Karpas-422 (cell line): ENCODE results near the gene TBC1D12. TPM values are rescaled to one million over a fixed set of nuclear protein-coding genes. Genes with fewer than 3 reads are reported as not detected.

Experiments
- DNase-seq: peaks from one replicate; pipeline ENCODE4 v3.0.0-alpha.2; 2015
- H2AFZ ChIP-seq: fragments of 200-600 bp; sonication (generic); 2 replicates; pipeline ENCODE4 v1.6.1; 2014; ENCODE audit warnings: antibody characterized with exemption, low read length, mixed read lengths
- H3K27ac ChIP-seq: fragments of 200-600 bp; sonication (generic); 2 replicates; pipeline ENCODE4 v1.5.1; 2014; ENCODE audit warnings: mild to moderate bottlenecking, low read length, moderate library complexity
- H3K27me3 ChIP-seq: fragments of 200-600 bp; sonication (generic); 2 replicates; pipeline ENCODE4 v1.6.1; 2014; ENCODE audit warnings: low read length, mixed read lengths
- H3K36me3 ChIP-seq: fragments of 200-600 bp; sonication (generic); 2 replicates; pipeline ENCODE4 v1.6.1; 2014; ENCODE audit warnings: low read length, mixed read lengths; ENCODE audit not compliant: insufficient read depth
- H3K4me1 ChIP-seq: fragments of 200-600 bp; sonication (generic); 2 replicates; pipeline ENCODE4 v1.6.1; 2014; ENCODE audit warnings: mild to moderate bottlenecking, low read length, mixed read lengths
- H3K4me2 ChIP-seq: fragments of 200-600 bp; sonication (generic); 2 replicates; pipeline ENCODE4 v1.6.1; 2014; ENCODE audit warnings: low read length, low read depth, mild to moderate bottlenecking; ENCODE audit not compliant: poor library complexity, severe bottlenecking
- H3K4me3 ChIP-seq: fragments of 200-600 bp; sonication (generic); 2 replicates; pipeline ENCODE4 v1.5.1; 2014; ENCODE audit warnings: mild to moderate bottlenecking, antibody characterized with exemption, low read length, mixed read lengths
- H3K79me2 ChIP-seq: fragments of 200-600 bp; sonication (generic); 2 replicates; pipeline ENCODE4 v1.6.1; 2014; ENCODE audit warnings: mild to moderate bottlenecking, low read length, mixed read lengths
- H3K9ac ChIP-seq: fragments of 200-600 bp; sonication (generic); 2 replicates; pipeline ENCODE4 v1.6.0; 2014; ENCODE audit warnings: low read length
- H3K9me2 ChIP-seq: fragments of 200-600 bp; sonication (generic), shearing (Covaris generic); replicated peaks from 2 replicates; pipeline ENCODE4 v1.6.0; 2014; ENCODE audit warnings: mild to moderate bottlenecking, low read length, moderate library complexity; ENCODE audit not compliant: insufficient read depth
- H3K9me3 ChIP-seq: fragments of 300-700, 200-600 bp; sonication (generic); 2 replicates; pipeline ENCODE4 v1.6.1; 2014; ENCODE audit warnings: low read length, mixed read lengths
- H4K20me1 ChIP-seq: fragments of 200-600 bp; sonication (generic); 2 replicates; pipeline ENCODE4 v1.6.1; 2014; ENCODE audit warnings: mild to moderate bottlenecking, antibody characterized with exemption, low read length, low read depth; ENCODE audit not compliant: insufficient read depth
- total RNA-seq: library from RNA; depleted of rRNA; stranded (reverse); fragments of >200 nt; shearing (Covaris generic); gene quantifications from 2 replicates; pipeline ENCODE4 v1.2.3, GENCODE V29; 2014; ENCODE audit warnings: low replicate concordance; rRNA removed

Gene TBC1D12
- not detected in 2 replicates for total RNA-seq

DNA sequence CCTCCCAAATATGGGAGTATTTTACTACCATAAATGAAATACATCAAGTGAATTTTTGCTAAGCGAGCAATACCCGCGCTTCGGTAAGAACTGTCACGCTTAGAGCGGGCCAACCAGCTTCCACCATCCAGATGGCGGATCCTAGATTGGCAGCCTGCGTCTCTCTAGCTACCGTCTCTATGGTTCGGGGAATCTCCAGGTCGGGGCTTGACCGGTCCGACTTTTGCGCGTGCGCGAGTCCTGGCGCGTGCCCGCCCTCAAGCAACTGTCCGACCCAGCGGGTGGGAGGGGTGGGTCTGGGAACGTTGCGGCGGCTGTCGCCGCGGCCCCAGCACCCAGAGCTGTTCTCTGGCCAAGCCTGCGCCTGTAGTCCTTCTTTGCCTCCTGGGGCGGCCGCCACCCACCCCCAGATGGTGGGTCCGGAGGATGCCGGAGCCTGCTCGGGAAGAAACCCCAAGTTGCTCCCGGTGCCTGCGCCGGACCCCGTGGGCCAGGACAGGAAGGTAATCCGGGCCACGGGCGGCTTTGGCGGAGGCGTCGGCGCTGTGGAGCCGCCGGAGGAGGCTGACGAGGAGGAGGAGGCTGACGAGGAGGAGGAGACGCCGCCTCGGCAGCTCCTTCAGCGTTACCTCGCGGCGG, at the start of gene TBC1D12:
Gene TBC1D12, plus strand, starts transcription at position 338 of the 639 bp plus-strand sequence. Its CDS starts 73 bp downstream, at position 411.
- Histone ChIP-seq H3K27me3 (no peaks in the 10 kb centered on the region), H3K27ac (no peak within 1 kb of the TSS), H3K4me2 (no peak within 1 kb of the TSS), H3K9me3 (no peaks in the 10 kb centered on the region), H3K79me2 (no peaks in the 10 kb centered on the region), H3K9ac (no peak within 1 kb of the TSS), H3K4me3 (no peak within 1 kb of the TSS), H3K9me2 (no peaks in the 10 kb centered on the region), H3K4me1 (no peaks in the 10 kb centered on the region), H4K20me1 (no peaks in the 10 kb centered on the region), H3K36me3 (no peaks in the 10 kb centered on the region), H2AFZ (no peak within 1 kb of the TSS)
- no peak for DNase-seq

DNA sequence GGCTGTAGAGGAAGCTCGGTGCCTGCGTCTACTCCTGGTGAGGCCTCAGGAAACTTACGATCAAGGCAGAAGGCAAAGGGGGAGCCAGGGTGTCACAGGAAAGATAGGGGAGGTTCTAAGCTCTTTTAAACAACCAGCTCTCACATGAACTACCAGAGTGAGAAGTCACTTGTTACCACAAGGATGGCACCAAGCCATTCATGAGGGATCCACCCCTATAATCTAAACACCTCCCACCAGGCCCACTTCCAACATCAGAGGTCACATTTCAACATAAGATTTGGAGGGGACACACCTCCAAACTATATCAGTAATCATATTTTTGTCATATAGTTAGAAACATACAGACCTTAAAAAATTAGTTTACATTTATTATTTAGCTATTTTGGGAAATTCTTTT, 49.0 kb upstream of the TBC1D12 start:
- Histone ChIP-seq H3K9me3 (no peaks in the 10 kb centered on the region), H3K4me1 (no peaks in the 10 kb centered on the region), H3K9me2 (no peaks in the 10 kb centered on the region), H3K79me2 (0 out of 2 replicates have a peak, but pooled peaks cover 6% of the 10 kb centered on the region), H4K20me1 (no peaks in the 10 kb centered on the region), H3K27ac (no peak overlapping the region), H3K4me2 (no peak overlapping the region), H2AFZ (no peak overlapping the region), H3K9ac (no peak overlapping the region), H3K36me3 (peaks cover 21% of the 10 kb centered on the region), H3K4me3 (no peak overlapping the region), H3K27me3 (no peaks in the 10 kb centered on the region)
- no peak for DNase-seq

DNA sequence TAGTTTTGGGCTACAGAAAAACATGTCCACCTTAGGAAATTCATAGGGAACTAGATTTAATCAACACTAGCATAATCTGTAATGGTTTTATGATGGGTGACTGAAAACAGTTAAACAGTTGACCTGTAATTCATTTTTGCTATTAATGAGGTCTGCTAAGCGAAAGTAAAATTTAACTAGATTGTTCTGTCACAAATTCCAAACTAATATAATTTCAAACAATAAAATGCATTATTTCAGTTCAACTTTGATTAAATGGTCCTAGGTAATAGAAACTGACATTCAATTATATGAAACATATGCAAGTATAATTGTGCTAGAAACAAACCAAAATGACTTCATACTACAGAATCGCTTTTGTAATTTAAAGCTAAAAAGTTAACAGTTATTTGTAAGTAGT, 46.5 kb upstream of the TBC1D12 start:
- Histone ChIP-seq H3K9ac (no peak overlapping the region), H2AFZ (no peak overlapping the region), H3K36me3 (peaks cover 18% of the 10 kb centered on the region), H3K9me2 (no peaks in the 10 kb centered on the region), H3K79me2 (peaks cover 22% of the 10 kb centered on the region), H3K27me3 (no peaks in the 10 kb centered on the region), H4K20me1 (no peaks in the 10 kb centered on the region), H3K4me3 (no peak overlapping the region), H3K27ac (no peak overlapping the region), H3K4me2 (no peak overlapping the region), H3K4me1 (no peaks in the 10 kb centered on the region), H3K9me3 (no peaks in the 10 kb centered on the region)
- DNase-seq, result no peak

DNA sequence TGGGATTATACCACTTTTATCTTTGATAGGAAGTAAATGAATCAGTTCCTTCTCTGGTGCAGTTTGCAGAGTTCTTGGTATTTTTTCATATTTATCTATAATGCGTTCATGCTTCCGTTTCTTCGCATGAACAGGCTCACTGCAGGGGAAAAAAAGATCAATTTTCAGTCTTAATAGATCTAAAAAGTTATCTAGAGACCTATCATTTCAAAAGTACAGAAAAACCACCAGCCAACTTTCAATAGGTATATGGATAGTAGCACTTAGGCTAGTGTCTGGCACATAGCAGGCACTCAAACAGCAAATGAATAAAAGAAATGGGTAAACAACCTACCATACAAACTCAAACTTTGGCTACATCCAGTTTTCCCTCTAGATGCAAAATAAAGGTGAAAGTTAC, 45.1 kb upstream of the TBC1D12 start:
- H4K20me1 ChIP-seq, result no peaks in the 10 kb centered on the region
- H3K9ac ChIP-seq, result no peak overlapping the region
- H3K4me3 ChIP-seq, result no peak overlapping the region
- H2AFZ ChIP-seq, result no peak overlapping the region
- H3K9me2 ChIP-seq, result no peaks in the 10 kb centered on the region
- no peak for DNase-seq
- no peak overlapping the region for H3K27ac ChIP-seq
- no peak overlapping the region for H3K4me2 ChIP-seq
- peaks cover 10% of the 10 kb centered on the region for H3K4me1 ChIP-seq
- H3K36me3 ChIP-seq, result peaks cover 18% of the 10 kb centered on the region
- no peaks in the 10 kb centered on the region for H3K9me3 ChIP-seq
- H3K79me2 ChIP-seq, result peaks cover 35% of the 10 kb centered on the region
- no peaks in the 10 kb centered on the region for H3K27me3 ChIP-seq

DNA sequence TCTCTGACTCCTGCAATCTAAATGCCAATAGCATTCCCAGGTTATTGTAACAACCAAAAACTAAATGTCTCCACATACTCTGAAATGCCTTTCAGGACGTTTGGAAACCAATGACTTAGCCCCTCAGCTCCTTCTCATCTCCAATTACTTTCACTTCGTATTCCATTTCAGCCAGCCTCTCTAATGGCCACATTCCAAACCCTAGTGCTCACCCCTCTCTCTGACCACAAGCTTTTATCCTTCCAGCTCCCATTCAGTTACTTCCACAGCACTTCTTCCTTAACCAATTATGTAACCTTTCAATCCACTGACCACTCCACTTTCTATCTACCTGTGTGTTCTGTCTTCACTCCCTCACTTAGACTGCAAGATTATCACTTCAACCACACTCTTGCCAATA, 43.9 kb upstream of the TBC1D12 start:
- Histone ChIP-seq H3K4me1 (peaks cover 14% of the 10 kb centered on the region), H3K9me3 (no peaks in the 10 kb centered on the region), H3K79me2 (peaks cover 40% of the 10 kb centered on the region), H3K27ac (no peak overlapping the region), H3K4me3 (no peak overlapping the region), H3K9ac (no peak overlapping the region), H3K36me3 (peaks cover 18% of the 10 kb centered on the region), H2AFZ (no peak overlapping the region), H3K27me3 (no peaks in the 10 kb centered on the region), H4K20me1 (no peaks in the 10 kb centered on the region), H3K4me2 (no peak overlapping the region), H3K9me2 (no peaks in the 10 kb centered on the region)
- DNase-seq, result no peak

DNA sequence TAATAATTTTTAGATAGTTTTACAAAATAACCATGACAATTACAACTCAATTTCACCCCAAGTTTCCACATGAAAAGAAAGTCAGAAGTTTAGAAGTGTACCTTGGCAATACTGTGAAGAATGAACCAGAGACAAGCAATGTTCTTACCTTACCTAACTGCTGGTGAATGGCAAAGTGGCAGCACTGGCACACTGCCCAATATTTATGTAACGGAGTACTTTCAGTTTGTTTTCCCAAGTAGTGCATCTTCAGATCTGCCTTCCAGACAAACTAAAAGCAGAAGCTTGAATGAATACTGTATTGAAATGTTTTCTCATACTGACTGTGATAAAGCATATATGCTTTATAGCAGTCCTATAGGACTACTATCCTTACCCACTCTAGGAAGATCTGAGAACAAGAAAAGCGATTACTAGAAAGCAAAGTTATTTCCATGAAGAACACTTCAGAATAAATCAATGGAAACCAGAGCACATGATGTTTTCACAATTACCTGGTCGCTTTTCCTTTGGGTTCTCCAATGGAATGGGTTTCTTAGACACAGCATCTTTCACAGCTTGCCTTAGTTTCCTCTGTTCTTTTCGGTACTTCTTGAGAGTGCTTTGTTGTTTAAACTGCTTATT, 41.1 kb upstream of the TBC1D12 start:
- H3K27me3 ChIP-seq, result no peaks in the 10 kb centered on the region
- H3K9ac ChIP-seq, result peak overlapping the region; percentile 86
- no peaks in the 10 kb centered on the region for H3K9me2 ChIP-seq
- H3K4me3 ChIP-seq, result peak overlapping the region; percentile 92
- no peak for DNase-seq
- peaks cover 14% of the 10 kb centered on the region for H3K4me1 ChIP-seq
- H3K79me2 ChIP-seq, result peaks cover 40% of the 10 kb centered on the region
- H2AFZ ChIP-seq, result no peak overlapping the region
- H3K36me3 ChIP-seq, result peaks cover 11% of the 10 kb centered on the region
- H3K27ac ChIP-seq, result no peak overlapping the region
- H3K9me3 ChIP-seq, result no peaks in the 10 kb centered on the region
- H4K20me1 ChIP-seq, result no peaks in the 10 kb centered on the region
- peak overlapping the region; percentile 80 for H3K4me2 ChIP-seq

DNA sequence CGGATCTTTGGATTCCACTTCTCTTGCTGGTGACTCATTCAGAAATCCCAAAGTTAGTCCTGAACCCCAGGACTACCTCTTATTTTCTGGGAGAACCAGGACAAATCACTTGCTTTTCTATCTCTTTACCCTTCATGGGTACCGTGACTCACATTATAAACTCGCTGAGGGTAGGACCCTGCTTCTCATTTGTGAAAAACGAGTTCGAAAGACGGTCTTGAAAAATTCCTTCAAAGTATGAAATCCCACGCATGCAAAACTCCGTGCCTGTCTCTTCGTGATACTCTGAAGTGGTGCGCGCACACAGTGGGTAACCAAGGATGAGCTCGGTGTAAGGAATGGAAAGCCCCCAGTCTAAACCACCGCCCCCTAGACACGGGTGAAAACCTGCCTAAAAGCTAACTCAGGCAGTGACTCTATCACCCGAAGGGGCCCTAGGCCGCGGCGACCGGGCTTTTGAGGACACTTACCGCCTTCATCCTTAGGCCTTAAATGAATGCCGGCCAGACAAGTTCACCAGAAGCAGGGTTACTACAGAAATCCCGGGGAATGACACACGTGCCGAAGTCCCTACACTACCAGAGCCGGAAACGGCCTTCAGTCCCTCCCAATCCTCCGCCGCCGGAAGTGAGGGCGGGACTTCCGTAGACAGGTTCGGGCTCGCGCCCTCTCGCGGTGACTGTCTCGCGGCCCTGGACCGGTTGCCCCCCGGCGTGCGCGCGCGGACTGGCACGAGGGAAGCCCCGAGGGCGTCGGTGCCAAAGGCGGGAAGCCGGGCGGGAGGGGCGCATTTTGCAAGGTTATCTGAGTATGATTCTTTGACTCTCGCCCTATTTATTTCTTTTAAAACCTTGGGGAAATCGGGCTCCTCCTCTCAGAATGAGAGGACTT, 39.7 kb upstream of the TBC1D12 start, which contains the start of gene NOC3L:
Gene NOC3L, minus strand, starts transcription at position 580 of the 891 bp plus-strand sequence. Its CDS starts 101 bp downstream, at position 479.
- Histone ChIP-seq H3K36me3 (peaks cover 1% of the 10 kb centered on the region; the same call in 1 of the 2 replicates), H3K4me1 (peaks cover 14% of the 10 kb centered on the region), H3K9me2 (no peaks in the 10 kb centered on the region), H3K4me2 (peak within 1 kb of the TSS; percentile 80), H4K20me1 (no peaks in the 10 kb centered on the region), H3K79me2 (peaks cover 34% of the 10 kb centered on the region), H3K9me3 (no peaks in the 10 kb centered on the region), H2AFZ (peak within 1 kb of the TSS; percentile 81), H3K27me3 (no peaks in the 10 kb centered on the region), H3K27ac (no peak within 1 kb of the TSS), H3K4me3 (peak within 1 kb of the TSS; percentile 92), H3K9ac (peak within 1 kb of the TSS; percentile 86)
- DNase-seq, result peak; percentile 94

DNA sequence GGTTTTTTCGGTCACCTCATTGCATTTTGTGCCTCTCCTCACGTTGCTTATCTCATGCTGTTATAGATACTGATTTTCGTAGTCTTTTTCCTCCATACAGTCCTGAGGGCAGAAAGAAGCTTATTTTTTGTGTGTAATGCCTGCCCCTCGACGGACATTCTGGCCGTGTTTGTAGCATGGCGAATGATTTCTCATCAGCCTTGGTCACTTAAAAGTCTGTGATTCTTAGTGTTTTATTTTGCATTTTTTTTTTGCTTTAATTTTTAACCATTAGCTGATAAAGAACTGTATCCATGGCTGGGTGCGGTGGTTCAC, 39.1 kb upstream of the TBC1D12 start:
- no peaks in the 10 kb centered on the region for H4K20me1 ChIP-seq
- peak overlapping the region; percentile 53; the same call in 1 of the 2 replicates for H3K9ac ChIP-seq
- peak overlapping the region; percentile 92; the same call in 1 of the 2 replicates for H3K4me3 ChIP-seq
- no peak for DNase-seq
- peaks cover 14% of the 10 kb centered on the region for H3K4me1 ChIP-seq
- peak overlapping the region; percentile 52 for H3K4me2 ChIP-seq
- peak overlapping the region; percentile 81 for H2AFZ ChIP-seq
- no peaks in the 10 kb centered on the region for H3K27me3 ChIP-seq
- H3K9me3 ChIP-seq, result no peaks in the 10 kb centered on the region
- no peaks in the 10 kb centered on the region; the same call in 1 of the 2 replicates for H3K36me3 ChIP-seq
- H3K79me2 ChIP-seq, result peaks cover 34% of the 10 kb centered on the region
- no peaks in the 10 kb centered on the region for H3K9me2 ChIP-seq
- no peak overlapping the region for H3K27ac ChIP-seq
